Endothelial cell of umbilical vein (primary cell): ENCODE results near the gene UBE2M. TPM values are rescaled to one million over a fixed set of nuclear protein-coding genes. Genes with fewer than 3 reads are reported as not detected.

Experiments
- microRNA-seq: library from miRNA; unstranded; fragments of <30 nt; microRNA quantifications from one replicate; pipeline ENCODE4 v1.2.0, GENCODE V29; 2021; ENCODE audit warnings: borderline number of aligned reads, borderline replicate concordance
- polyA plus RNA-seq, 4 experiments: library from polyadenylated mRNA; depleted of rRNA in 3 of 4; stranded (reverse) in 3 of 4; unstranded in 1 of 4; fragments of >200 nt; gene quantifications; 2 replicates each; pipeline versions ENCODE4 v1.2.1 to v1.2.3, GENCODE V29; 2011 to 2012; ENCODE audit warnings: missing spikeins in 1 of 4
- small RNA-seq: library from RNA; depleted of rRNA; stranded (forward); fragments of <200 nt; gene quantifications from one replicate; pipeline ENCODE3, GENCODE V24; 2012; ENCODE audit warnings: low replicate concordance, low read depth; ENCODE audit not compliant: insufficient read depth, insufficient read length
- total RNA-seq: library from RNA; stranded (reverse); gene quantifications from 2 replicates; pipeline ENCODE4 v1.2.3, GENCODE V29; 2021

Gene UBE2M
- total and polyA plus RNA-seq, 2 donors (not counting 3 experiments of a cell fraction or from before 2014, with no cell fraction given), result 87.8 to 102 TPM

Small RNA genes within 50 kb of the gene (microRNA-seq; reads per million reads assigned to microRNA genes)
- gene MIR6807, result 1.5 reads per million

Small RNA genes within 50 kb of the gene (small RNA-seq; reads per million reads assigned to genes)
- gene MIR6807 (0.88 reads per million), gene RN7SL525P (not detected)

Other genes starting within 250 kb of the UBE2M start
- 3.6 and 3.7 TPM in 2 replicates for gene ZSCAN22, start 231.6 kb downstream of the UBE2M start, total RNA-seq
- gene ZSCAN22, start 231.6 kb downstream of the UBE2M start, polyA plus RNA-seq, result 3.6 and 3.9 TPM in 2 replicates
- 0.85 and 2.3 TPM in 2 replicates for gene A1BG, start 205.1 kb downstream of the UBE2M start, total RNA-seq
- gene A1BG, start 205.1 kb downstream of the UBE2M start, polyA plus RNA-seq, result 3.7 and 6.2 TPM in 2 replicates
- gene ZNF497, start 195.9 kb downstream of the UBE2M start, total RNA-seq, result 0.42 and 1.3 TPM in 2 replicates
- gene ZNF497, start 195.9 kb downstream of the UBE2M start, polyA plus RNA-seq, result 0.40 and 0.62 TPM in 2 replicates
- 1.4 and 1.7 TPM in 2 replicates for gene ZNF837, start 177.6 kb downstream of the UBE2M start, total RNA-seq
- gene ZNF837, start 177.6 kb downstream of the UBE2M start, polyA plus RNA-seq, result 1.6 and 2.8 TPM in 2 replicates
- 945 and 993 TPM in 2 replicates for gene RPS5, start 171.3 kb downstream of the UBE2M start, total RNA-seq
- gene RPS5, start 171.3 kb downstream of the UBE2M start, polyA plus RNA-seq, result 3,430 and 4,008 TPM in 2 replicates
- gene RNF225, start 163.0 kb downstream of the UBE2M start, total RNA-seq, result 0.58 TPM in 1 of 2 replicates, not detected in the other
- gene RNF225, start 163.0 kb downstream of the UBE2M start, polyA plus RNA-seq, result not detected in 2 replicates
- gene ZNF584, start 150.0 kb downstream of the UBE2M start, total RNA-seq, result 12.4 and 12.6 TPM in 2 replicates
- gene ZNF584, start 150.0 kb downstream of the UBE2M start, polyA plus RNA-seq, result 5.9 and 6.1 TPM in 2 replicates
- 4.1 and 4.2 TPM in 2 replicates for gene ZNF132, start 118.5 kb downstream of the UBE2M start, total RNA-seq
- gene ZNF132, start 118.5 kb downstream of the UBE2M start, polyA plus RNA-seq, result 0.54 and 0.62 TPM in 2 replicates
- gene ZNF324B, start 107.0 kb downstream of the UBE2M start, total RNA-seq, result 6.3 and 6.9 TPM in 2 replicates
- 3.4 and 3.5 TPM in 2 replicates for gene ZNF324B, start 107.0 kb downstream of the UBE2M start, polyA plus RNA-seq
- gene ZNF324, start 91.5 kb downstream of the UBE2M start, total RNA-seq, result 7.1 and 8.7 TPM in 2 replicates
- 6.4 and 8.8 TPM in 2 replicates for gene ZNF324, start 91.5 kb downstream of the UBE2M start, polyA plus RNA-seq
- gene ZNF446, start 82.3 kb downstream of the UBE2M start, total RNA-seq, result 6.6 and 7.0 TPM in 2 replicates
- 8.3 and 11.2 TPM in 2 replicates for gene ZNF446, start 82.3 kb downstream of the UBE2M start, polyA plus RNA-seq
- gene SLC27A5, start 46.6 kb downstream of the UBE2M start, total RNA-seq, result 6.1 and 7.1 TPM in 2 replicates
- gene SLC27A5, start 46.6 kb downstream of the UBE2M start, polyA plus RNA-seq, result 12.1 and 16.0 TPM in 2 replicates
- 21.8 TPM in 2 replicates for gene ZBTB45, start 38.8 kb downstream of the UBE2M start, total RNA-seq
- gene ZBTB45, start 38.8 kb downstream of the UBE2M start, polyA plus RNA-seq, result 17.8 and 25.3 TPM in 2 replicates
- 377 and 429 TPM in 2 replicates for gene TRIM28, start 14.5 kb downstream of the UBE2M start, total RNA-seq
- 521 and 593 TPM in 2 replicates for gene TRIM28, start 14.5 kb downstream of the UBE2M start, polyA plus RNA-seq
- 96.8 and 105 TPM in 2 replicates for gene CHMP2A, start 3.5 kb downstream of the UBE2M start, total RNA-seq
- 126 and 150 TPM in 2 replicates for gene CHMP2A, start 3.5 kb downstream of the UBE2M start, polyA plus RNA-seq
- gene MZF1, start 14.7 kb upstream of the UBE2M start, total RNA-seq, result 18.8 and 26.4 TPM in 2 replicates
- gene MZF1, start 14.7 kb upstream of the UBE2M start, polyA plus RNA-seq, result 30.8 and 39.1 TPM in 2 replicates